Neuron (in vitro differentiated cells): Measurements from ENCODE around the gene APOL3.
"Not testable (repeated sequence)": the region's sequence is repeated elsewhere in the genome, so short reads cannot be mapped to it uniquely, and the experiment has no call there.

ENCODE experiments used
- H2AFZ ChIP-seq: one replicate; pipeline ENCODE4 v1.6.1; 2013; ENCODE audit warnings: low read depth, mild to moderate bottlenecking, inconsistent platforms, low read length, moderate library complexity
- H3K27me3 ChIP-seq: one replicate; pipeline ENCODE4 v1.6.1; 2013; ENCODE audit warnings: low read length; ENCODE audit not compliant: insufficient read depth
- H3K36me3 ChIP-seq: one replicate; pipeline ENCODE4 v1.6.1; 2013; ENCODE audit warnings: low read length; ENCODE audit not compliant: insufficient read depth
- H3K4me1 ChIP-seq: one replicate; pipeline ENCODE4 v1.6.1; 2013; ENCODE audit warnings: low read length; ENCODE audit not compliant: insufficient read depth
- H3K4me3 ChIP-seq: 2 replicates; pipeline ENCODE4 v1.5.1; 2013; ENCODE audit warnings: mild to moderate bottlenecking, low read length, moderate library complexity
- H3K9me3 ChIP-seq: one replicate; pipeline ENCODE4 v1.6.1; 2013; ENCODE audit warnings: low read length

The APOL3 gene

GRCh38 chr22:36199001-36199551 is 38.5 kb upstream of the APOL3 start:
- Histone ChIP-seq H3K27me3 (no peaks in the 10 kb centered on the region), H2AFZ (no peak overlapping the region), H3K9me3 (no peaks in the 10 kb centered on the region), H3K36me3 (no peaks in the 10 kb centered on the region), H3K4me1 (peaks cover 29% of the 10 kb centered on the region), H3K4me3 (no peak overlapping the region)

- no peak overlapping the region for H3K4me3 ChIP-seq
- no peaks in the 10 kb centered on the region for H3K9me3 ChIP-seq
- H2AFZ ChIP-seq = peak overlapping the region; percentile 64
- no peaks in the 10 kb centered on the region for H3K36me3 ChIP-seq
- H3K27me3 ChIP-seq = no peaks in the 10 kb centered on the region
- peaks cover 29% of the 10 kb centered on the region for H3K4me1 ChIP-seq
Measured at GRCh38 chr22:36198536-36198935, 38.0 kb upstream of the APOL3 start.

DNA sequence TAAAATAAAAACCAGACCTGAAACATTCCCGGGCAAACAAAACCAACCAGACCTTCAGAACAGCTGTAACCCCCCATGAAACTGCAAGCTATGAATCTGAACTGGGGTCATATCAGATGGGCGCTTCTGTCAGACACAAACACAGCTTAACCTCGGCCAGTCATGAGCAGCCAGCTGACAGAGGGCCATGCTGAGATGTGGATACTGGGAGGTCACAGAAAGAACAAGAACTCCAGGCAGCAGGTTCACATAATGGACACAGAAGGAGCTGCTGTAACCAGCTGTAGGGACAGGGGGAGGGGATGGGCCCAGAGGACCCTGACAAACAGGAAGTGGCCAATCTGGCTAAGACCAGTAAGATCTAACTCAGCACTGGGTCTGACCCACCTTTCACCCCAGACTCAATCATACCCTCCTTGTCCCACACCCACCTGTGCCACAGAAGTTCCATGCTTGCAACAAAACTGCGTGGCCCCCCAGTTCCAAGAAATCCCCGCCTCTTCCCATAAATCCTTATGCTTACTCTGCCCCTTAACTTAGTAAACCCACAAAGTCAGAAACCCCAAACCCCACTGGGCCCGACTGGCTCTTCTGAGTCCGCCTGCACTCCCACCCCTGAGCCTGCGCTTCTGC is 37.1 kb upstream of the APOL3 start:
- Histone ChIP-seq H3K4me3 (peak overlapping the region; percentile 19), H3K27me3 (no peaks in the 10 kb centered on the region), H3K4me1 (peaks cover 29% of the 10 kb centered on the region), H3K36me3 (no peaks in the 10 kb centered on the region), H3K9me3 (no peaks in the 10 kb centered on the region), H2AFZ (peak overlapping the region; percentile 64)

DNA sequence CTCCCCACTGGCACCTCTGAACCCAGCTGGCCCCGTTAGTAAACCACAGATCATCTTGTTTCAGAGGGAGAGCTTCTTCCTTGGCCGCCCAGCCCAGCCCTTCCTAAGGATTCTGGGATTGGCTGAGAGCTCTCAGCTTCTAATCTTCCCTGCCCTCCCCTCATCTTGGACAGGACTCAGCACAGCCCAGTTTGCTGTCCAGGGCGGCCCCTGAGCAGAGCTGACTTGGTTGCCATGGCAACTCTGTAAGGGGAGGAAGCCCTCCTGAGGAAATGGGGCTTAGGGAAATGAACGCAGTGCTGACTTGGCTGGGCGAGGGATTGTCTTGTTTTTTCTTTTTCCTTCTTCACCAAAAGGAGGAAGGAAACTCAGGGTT is 36.5 kb upstream of the APOL3 start:
- H3K36me3 ChIP-seq = no peaks in the 10 kb centered on the region
- H3K4me3 ChIP-seq = peak overlapping the region; percentile 36
- H3K4me1 ChIP-seq = peaks cover 29% of the 10 kb centered on the region
- no peaks in the 10 kb centered on the region for H3K27me3 ChIP-seq
- H2AFZ ChIP-seq = peak overlapping the region; percentile 64
- H3K9me3 ChIP-seq = no peaks in the 10 kb centered on the region

DNA sequence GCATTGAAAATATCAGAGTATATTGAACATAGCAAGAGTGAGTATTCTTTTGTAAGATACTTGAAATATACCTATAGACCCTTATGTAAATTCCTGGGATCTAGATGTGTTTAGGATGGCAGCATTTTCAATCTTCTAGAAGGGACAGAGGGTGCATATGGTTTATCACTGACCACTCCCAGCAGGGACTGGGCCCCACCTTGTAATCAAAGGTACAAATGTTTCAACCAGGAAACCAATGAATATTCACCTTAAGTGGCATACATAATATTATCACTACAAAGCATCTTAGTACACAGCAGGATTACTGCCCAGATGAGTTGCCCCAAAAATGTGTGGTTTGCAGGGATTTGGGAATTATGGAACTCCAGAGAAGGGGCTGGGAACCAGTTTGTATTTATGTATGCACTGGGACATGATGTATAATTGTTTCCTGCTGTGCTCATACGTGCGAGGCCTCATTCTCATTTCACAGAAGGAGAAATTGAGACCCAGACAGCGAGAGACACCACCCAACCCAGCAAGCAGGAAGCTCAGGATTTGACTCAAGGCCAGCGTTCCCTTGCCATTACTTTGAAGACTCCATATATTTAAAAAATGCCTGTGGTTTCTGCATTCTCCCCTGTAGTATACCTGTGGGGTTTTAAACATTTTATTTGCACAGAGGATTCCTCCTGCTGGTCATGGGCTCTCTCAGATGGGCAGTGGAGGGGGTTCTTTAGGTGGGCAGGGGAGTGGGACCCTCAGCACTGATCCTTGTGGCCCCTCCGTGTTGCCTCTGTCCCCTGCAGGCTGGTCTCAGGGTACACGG is 35.9 kb upstream of the APOL3 start:
- H2AFZ ChIP-seq = peak overlapping the region; percentile 64
- no peaks in the 10 kb centered on the region for H3K36me3 ChIP-seq
- peak overlapping the region; percentile 36 for H3K4me3 ChIP-seq
- H3K4me1 ChIP-seq = peaks cover 29% of the 10 kb centered on the region
- H3K27me3 ChIP-seq = no peaks in the 10 kb centered on the region
- no peaks in the 10 kb centered on the region for H3K9me3 ChIP-seq

DNA sequence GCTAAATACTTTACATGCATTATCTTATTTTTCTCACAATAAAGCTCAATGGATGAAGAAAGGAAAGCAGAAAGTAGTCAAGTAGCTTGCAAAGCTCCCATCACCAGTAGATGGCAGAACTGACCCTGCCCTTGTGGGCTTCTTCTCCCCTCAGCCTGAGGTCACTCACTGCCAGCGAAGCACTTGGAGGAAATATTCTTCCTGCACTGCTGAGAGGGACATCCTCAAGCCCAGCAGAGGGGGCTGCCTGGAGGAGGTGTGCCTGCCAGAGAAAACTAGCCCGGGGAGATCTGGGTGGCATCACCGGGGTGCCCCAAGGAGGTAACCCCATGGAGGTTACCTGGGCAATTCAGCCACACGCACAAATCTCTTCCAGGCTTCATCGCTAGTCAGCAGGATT is 34.4 kb upstream of the APOL3 start:
- Histone ChIP-seq H3K27me3 (no peaks in the 10 kb centered on the region), H2AFZ (no peak overlapping the region), H3K4me3 (no peak overlapping the region), H3K36me3 (no peaks in the 10 kb centered on the region), H3K4me1 (peaks cover 29% of the 10 kb centered on the region), H3K9me3 (no peaks in the 10 kb centered on the region)

DNA sequence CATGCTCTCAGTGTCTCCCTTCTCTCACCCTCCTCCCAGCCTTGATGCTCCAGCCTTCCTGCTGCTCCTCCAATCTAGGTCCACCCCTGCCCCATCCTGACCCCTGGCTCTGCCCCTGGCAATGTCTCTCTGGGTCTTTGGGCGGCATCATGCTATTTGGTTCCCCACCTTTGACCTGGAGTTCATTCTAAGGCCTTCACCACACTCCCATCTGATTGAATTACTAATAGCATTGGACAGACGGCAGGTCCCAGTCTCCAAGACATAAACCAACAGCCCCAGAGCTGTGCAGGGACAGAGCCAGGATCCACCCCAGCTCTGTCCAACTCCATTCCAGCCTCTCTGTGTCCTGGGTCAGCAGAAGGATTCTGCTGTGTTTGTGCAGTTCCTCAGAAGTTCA is 33.8 kb upstream of the APOL3 start:
- Histone ChIP-seq H3K27me3 (no peaks in the 10 kb centered on the region), H3K36me3 (no peaks in the 10 kb centered on the region), H3K4me1 (peaks cover 29% of the 10 kb centered on the region), H3K4me3 (no peak overlapping the region), H3K9me3 (no peaks in the 10 kb centered on the region), H2AFZ (no peak overlapping the region)

DNA sequence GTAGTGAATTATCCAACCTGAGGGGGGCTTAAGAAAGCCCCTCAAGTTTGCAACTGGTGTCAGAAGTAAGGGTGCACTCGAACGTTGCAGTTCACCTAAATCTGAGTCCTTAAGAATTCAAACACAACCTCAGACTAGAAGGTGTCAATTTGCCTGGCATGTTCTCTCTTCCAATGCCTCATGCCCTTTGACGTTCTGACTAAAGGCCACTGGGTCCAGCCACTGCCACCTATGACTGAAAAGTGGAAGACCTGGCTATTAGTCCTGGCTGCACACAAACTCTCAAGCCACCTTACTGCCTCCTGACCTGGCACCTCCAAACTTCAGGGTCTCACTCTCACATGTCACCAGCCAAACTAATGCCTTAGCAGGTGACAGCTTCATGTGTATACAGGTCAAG is 33.0 kb upstream of the APOL3 start:
- Histone ChIP-seq H3K4me1 (peaks cover 24% of the 10 kb centered on the region), H3K27me3 (no peaks in the 10 kb centered on the region), H3K4me3 (no peak overlapping the region), H2AFZ (no peak overlapping the region), H3K9me3 (no peaks in the 10 kb centered on the region), H3K36me3 (no peaks in the 10 kb centered on the region)

- H3K4me3 ChIP-seq = no peak overlapping the region
- H2AFZ ChIP-seq = no peak overlapping the region
- peaks cover 22% of the 10 kb centered on the region for H3K4me1 ChIP-seq
- H3K9me3 ChIP-seq = no peaks in the 10 kb centered on the region
- H3K27me3 ChIP-seq = no peaks in the 10 kb centered on the region
- no peaks in the 10 kb centered on the region for H3K36me3 ChIP-seq
Measured at GRCh38 chr22:36193171-36193570, 32.6 kb upstream of the APOL3 start.

GRCh38 chr22:36192542-36192941 is 32.0 kb upstream of the APOL3 start:
- no peak overlapping the region for H2AFZ ChIP-seq

GRCh38 chr22:36191106-36191836 is 30.7 kb upstream of the APOL3 start:
- Histone ChIP-seq H3K4me1 (peaks cover 6% of the 10 kb centered on the region), H3K9me3 (no peaks in the 10 kb centered on the region), H3K36me3 (no peaks in the 10 kb centered on the region), H2AFZ (no peak overlapping the region), H3K4me3 (no peak overlapping the region), H3K27me3 (no peaks in the 10 kb centered on the region)

More at GRCh38 chr22:36192542-36192941, 32.0 kb upstream of the APOL3 start:
- H3K27me3 ChIP-seq = no peaks in the 10 kb centered on the region
- no peaks in the 10 kb centered on the region for H3K9me3 ChIP-seq
- H3K4me1 ChIP-seq = peaks cover 15% of the 10 kb centered on the region
- no peak overlapping the region for H3K4me3 ChIP-seq
- H3K36me3 ChIP-seq = no peaks in the 10 kb centered on the region

- H3K4me1 ChIP-seq, H2AFZ ChIP-seq, H3K4me3 ChIP-seq, H3K9me3 ChIP-seq, H3K36me3 ChIP-seq, H3K27me3 ChIP-seq: not testable (repeated sequence)
Measured at GRCh38 chr22:36187862-36188261, 27.3 kb upstream of the APOL3 start.
